Fibroblast of lung (primary cell): ENCODE data around the gene TAL2.

Experiments
- EZH2 ChIP-seq: IDR thresholded peaks from 2 replicates; pipeline ENCODE4 v1.5.1; 2012; ENCODE audit warnings: low read length, control low read depth, mild to moderate bottlenecking; ENCODE audit errors: missing control alignments
- TF ChIP-seq, protein P1 (sequence below), 2 donors: IDR thresholded peaks in 1 of 2; conservative IDR thresholded peaks in 1 of 2; 1 replicate in 1 of 2; 2 replicates in 1 of 2; pipeline ENCODE4 v1.5.1; 2011 to 2012; ENCODE audit warnings: low read length in 2 of 2, control low read depth in 1 of 2, inconsistent platforms in 1 of 2, low read depth in 1 of 2, mild to moderate bottlenecking in 1 of 2

- TF ChIP-seq, protein P1, sequence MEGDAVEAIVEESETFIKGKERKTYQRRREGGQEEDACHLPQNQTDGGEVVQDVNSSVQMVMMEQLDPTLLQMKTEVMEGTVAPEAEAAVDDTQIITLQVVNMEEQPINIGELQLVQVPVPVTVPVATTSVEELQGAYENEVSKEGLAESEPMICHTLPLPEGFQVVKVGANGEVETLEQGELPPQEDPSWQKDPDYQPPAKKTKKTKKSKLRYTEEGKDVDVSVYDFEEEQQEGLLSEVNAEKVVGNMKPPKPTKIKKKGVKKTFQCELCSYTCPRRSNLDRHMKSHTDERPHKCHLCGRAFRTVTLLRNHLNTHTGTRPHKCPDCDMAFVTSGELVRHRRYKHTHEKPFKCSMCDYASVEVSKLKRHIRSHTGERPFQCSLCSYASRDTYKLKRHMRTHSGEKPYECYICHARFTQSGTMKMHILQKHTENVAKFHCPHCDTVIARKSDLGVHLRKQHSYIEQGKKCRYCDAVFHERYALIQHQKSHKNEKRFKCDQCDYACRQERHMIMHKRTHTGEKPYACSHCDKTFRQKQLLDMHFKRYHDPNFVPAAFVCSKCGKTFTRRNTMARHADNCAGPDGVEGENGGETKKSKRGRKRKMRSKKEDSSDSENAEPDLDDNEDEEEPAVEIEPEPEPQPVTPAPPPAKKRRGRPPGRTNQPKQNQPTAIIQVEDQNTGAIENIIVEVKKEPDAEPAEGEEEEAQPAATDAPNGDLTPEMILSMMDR (conservative IDR thresholded peaks at IDR 0.05 in 1 of 2, IDR thresholded peaks at IDR 0.05 in 1 of 2; ENCODE audit: low read depth in 1 of 2, low read length in 2 of 2) = no peak
- no peak for TF ChIP-seq EZH2
These were observed 43.9 kb downstream of the TAL2 start for GRCh38 chr9:105706156-105706555.
